ENCODE data around the gene BANK1.

The BANK1 gene

DNA sequence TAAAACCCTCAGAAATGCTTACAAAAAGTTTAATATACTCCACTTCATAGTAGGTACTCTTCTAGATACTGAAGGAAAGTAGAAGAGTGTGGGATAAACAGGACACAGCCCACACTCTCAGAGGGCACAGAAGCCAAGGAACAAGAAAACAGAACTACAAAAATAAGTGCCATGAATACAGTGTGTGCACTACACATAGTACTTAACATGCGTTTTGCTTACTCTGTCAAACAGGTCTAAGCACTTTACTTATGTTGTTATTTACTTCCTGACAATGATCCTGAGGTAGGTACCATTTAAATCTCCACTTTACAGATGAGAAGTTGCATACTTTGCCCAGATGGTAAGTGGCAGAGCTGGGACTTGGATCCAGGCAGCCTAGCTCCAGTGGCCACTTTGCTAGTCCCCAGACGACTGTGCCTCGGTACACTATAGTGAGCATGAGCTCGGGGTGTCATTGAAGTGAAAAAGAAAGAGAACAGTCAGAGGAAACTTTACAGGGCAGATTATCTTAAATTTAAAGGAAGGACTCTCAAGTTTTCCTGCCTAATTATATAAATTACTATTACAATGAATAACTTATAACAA is 120.3 kb downstream of the BANK1 start:
- H3K4me3 ChIP-seq (ENCODE audit: low read depth, low read length), result no peak overlapping the region
- DNase-seq (ENCODE audit: low read depth), result no peak
- TF ChIP-seq, protein P1, sequence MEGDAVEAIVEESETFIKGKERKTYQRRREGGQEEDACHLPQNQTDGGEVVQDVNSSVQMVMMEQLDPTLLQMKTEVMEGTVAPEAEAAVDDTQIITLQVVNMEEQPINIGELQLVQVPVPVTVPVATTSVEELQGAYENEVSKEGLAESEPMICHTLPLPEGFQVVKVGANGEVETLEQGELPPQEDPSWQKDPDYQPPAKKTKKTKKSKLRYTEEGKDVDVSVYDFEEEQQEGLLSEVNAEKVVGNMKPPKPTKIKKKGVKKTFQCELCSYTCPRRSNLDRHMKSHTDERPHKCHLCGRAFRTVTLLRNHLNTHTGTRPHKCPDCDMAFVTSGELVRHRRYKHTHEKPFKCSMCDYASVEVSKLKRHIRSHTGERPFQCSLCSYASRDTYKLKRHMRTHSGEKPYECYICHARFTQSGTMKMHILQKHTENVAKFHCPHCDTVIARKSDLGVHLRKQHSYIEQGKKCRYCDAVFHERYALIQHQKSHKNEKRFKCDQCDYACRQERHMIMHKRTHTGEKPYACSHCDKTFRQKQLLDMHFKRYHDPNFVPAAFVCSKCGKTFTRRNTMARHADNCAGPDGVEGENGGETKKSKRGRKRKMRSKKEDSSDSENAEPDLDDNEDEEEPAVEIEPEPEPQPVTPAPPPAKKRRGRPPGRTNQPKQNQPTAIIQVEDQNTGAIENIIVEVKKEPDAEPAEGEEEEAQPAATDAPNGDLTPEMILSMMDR (IDR thresholded peaks at IDR 0.05; ENCODE audit: low read depth, low read length, missing control alignments), result no peak

- TF ChIP-seq, protein P1 (IDR thresholded peaks at IDR 0.05; ENCODE audit: low read depth, low read length, missing control alignments), result no peak
- no peak for DNase-seq (ENCODE audit: low read depth)
- no peak overlapping the region for H3K4me3 ChIP-seq (ENCODE audit: low read depth, low read length)
Measured at GRCh38 chr4:101911616-101912015, 121.1 kb downstream of the BANK1 start.

DNA sequence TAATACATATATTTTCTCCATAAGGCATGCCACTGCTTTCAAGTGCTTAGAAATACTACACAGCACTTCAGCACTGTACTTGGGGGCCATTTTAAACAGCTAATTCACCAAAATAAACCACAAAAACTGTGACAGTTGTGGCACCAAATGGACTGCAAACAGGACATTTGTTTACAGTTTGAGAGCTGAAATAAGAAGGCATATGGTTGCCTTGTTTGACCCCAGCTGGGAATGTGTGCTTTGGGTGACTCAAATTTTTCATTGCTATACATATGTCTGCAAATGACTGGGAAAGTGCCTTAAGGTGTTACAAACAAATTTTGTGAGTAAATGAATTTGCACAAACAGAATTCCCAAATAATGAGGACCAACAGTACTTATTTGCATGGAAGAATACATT is 124.2 kb downstream of the BANK1 start:
- H3K4me3 ChIP-seq (ENCODE audit: low read depth, low read length), result no peak overlapping the region
- TF ChIP-seq, protein P1 (IDR thresholded peaks at IDR 0.05; ENCODE audit: low read depth, low read length, missing control alignments), result no peak
- no peak for DNase-seq (ENCODE audit: low read depth)

DNA sequence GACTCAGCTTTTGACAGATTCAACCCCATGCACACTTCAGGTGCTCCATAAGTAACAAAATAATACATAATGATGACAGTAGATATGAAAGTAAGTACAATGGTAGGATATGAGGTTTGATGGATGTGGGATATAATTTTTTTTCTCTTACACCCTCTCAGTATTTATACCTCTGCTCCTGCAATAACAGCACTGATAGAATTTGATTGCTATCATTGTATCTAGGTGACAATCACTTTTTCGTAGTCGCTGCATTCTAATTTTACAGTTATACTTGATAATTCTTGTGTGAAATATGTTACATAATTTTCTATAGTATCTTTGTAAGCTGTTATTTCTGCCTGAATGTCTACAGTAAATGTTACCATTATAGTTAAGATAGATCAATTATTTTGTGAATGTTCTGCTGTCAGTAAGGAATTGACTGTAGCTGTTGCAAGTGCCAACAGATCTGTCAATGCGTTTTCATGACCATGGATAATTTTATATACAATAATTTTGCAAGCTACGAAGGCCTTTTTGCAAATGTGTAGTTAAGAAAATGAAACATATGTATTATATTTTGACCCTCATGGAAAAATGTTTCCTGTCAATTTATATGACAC is 128.9 kb downstream of the BANK1 start:
- H3K4me3 ChIP-seq (ENCODE audit: low read depth, low read length), result no peak overlapping the region
- TF ChIP-seq, protein P1 (IDR thresholded peaks at IDR 0.05; ENCODE audit: low read depth, low read length, missing control alignments), result no peak
- DNase-seq (ENCODE audit: low read depth), result no peak

- no peak for DNase-seq (ENCODE audit: low read depth)
- TF ChIP-seq, protein P1 (IDR thresholded peaks at IDR 0.05; ENCODE audit: low read depth, low read length, missing control alignments), result no peak
- H3K4me3 ChIP-seq (ENCODE audit: low read depth, low read length), result no peak overlapping the region
Measured at GRCh38 chr4:101921370-101921769, 130.8 kb downstream of the BANK1 start.

- TF ChIP-seq, protein P1 (IDR thresholded peaks at IDR 0.05; ENCODE audit: low read depth, low read length, missing control alignments), result no peak
- DNase-seq (ENCODE audit: low read depth), result no peak
- H3K4me3 ChIP-seq (ENCODE audit: low read depth, low read length), result no peak overlapping the region
Measured at GRCh38 chr4:101931619-101932018, 141.1 kb downstream of the BANK1 start.

- no peak overlapping the region for H3K4me3 ChIP-seq (ENCODE audit: low read depth, low read length)
- TF ChIP-seq, protein P1 (IDR thresholded peaks at IDR 0.05; ENCODE audit: low read depth, low read length, missing control alignments), result no peak
- DNase-seq (ENCODE audit: low read depth), result no peak
Measured at GRCh38 chr4:101933855-101934254, 143.3 kb downstream of the BANK1 start.
